Spleen (tissue), 11 donors: ENCODE data around the gene LINGO1. TPM values are rescaled to one million over a fixed set of nuclear protein-coding genes. Genes with fewer than 3 reads are reported as not detected.

Experiments used
- DNase-seq: peaks from one replicate; pipeline ENCODE4 v3.0.0-alpha.2; 2020
- H3K27ac ChIP-seq, 8 donors: fragments of 200-600 bp; sonication (generic) in 7 of 8; 1 replicate in 4 of 8; 2 replicates in 4 of 8; pipeline versions ENCODE4 v1.5.0 to v1.8.0; 2016 to 2021; ENCODE audit warnings: inconsistent platforms in 4 of 8, mild to moderate bottlenecking in 4 of 8, moderate library complexity in 1 of 8
- H3K27me3 ChIP-seq, 7 donors: fragments of 200-600 bp; sonication (generic) in 6 of 7; replicated peaks in 1 of 7; 1 replicate in 4 of 7; 2 replicates in 3 of 7; pipeline versions ENCODE4 v1.5.0 to v1.8.0; 2016 to 2021; ENCODE audit warnings: inconsistent platforms in 3 of 7, mild to moderate bottlenecking in 1 of 7
- H3K36me3 ChIP-seq, 6 donors: fragments of 200-600 bp; sonication (generic) in 5 of 6; 1 replicate in 4 of 6; 2 replicates in 2 of 6; pipeline versions ENCODE4 v1.5.0 to v1.8.0; 2016 to 2021; ENCODE audit warnings: inconsistent platforms in 2 of 6
- H3K4me1 ChIP-seq, 6 donors: fragments of 200-600 bp; sonication (generic) in 5 of 6; 1 replicate in 3 of 6; 2 replicates in 3 of 6; pipeline versions ENCODE4 v1.5.0 to v1.8.0; 2016 to 2021; ENCODE audit warnings: inconsistent platforms in 3 of 6
- H3K4me3 ChIP-seq, 8 donors: fragments of 200-600 bp; sonication (generic) in 7 of 8; 1 replicate in 4 of 8; 2 replicates in 4 of 8; pipeline versions ENCODE4 v1.5.0 to v1.8.0; 2016 to 2021; ENCODE audit warnings: inconsistent platforms in 4 of 8, mild to moderate bottlenecking in 4 of 8, moderate library complexity in 2 of 8
- H3K9me3 ChIP-seq, 8 donors: fragments of 200-600 bp; sonication (generic) in 7 of 8; 1 replicate in 4 of 8; 2 replicates in 4 of 8; pipeline versions ENCODE4 v1.5.0 to v1.8.0; 2016 to 2021; ENCODE audit warnings: inconsistent platforms in 4 of 8
- POLR2A ChIP-seq, 3 donors: fragments of 450-650 bp; IDR thresholded peaks; one replicate each; pipeline ENCODE4 v1.5.1; 2017; ENCODE audit warnings: antibody characterized with exemption in 3 of 3, mild to moderate bottlenecking in 1 of 3
- POLR2AphosphoS5 ChIP-seq, 3 donors: sonication (generic); formaldehyde crosslinking; IDR thresholded peaks; one replicate each; pipeline ENCODE4 v1.5.1; 2017; ENCODE audit warnings: antibody characterized with exemption in 3 of 3
- WGBS, 5 donors: extraction: QIAGEN DNeasy Blood & Tissue Kit in 3 of 5; methylation state at CpG; one replicate each; pipeline versions ENCODE4 v1.1.5 to v1.1.7; 2013 to 2018; 5-methylcytosine and 5-hydroxymethylcytosine counted together
- intact Hi-C: fragments of 100-400 bp; cut with DNase I; formaldehyde crosslinking; loops from one replicate; pipeline ENCODE4 v1.15.0; 2023; ENCODE audit warnings: low total_unique reads
- polyA plus RNA-seq, 3 donors: library from polyadenylated mRNA; stranded (reverse); fragments of 200-250 nt; gene quantifications; one replicate each; pipeline ENCODE4 v1.2.1, GENCODE V29; 2013
- total RNA-seq, 7 donors: library from RNA; depleted of rRNA in 3 of 7; stranded (reverse); fragments of >200 nt in 3 of 7; fragmentation: NEBNext Ultra II Directional in 4 of 7; extraction: Animal tissue kit (Norgen Biotek cat#: 25700) in 4 of 7; gene quantifications; one replicate each; pipeline versions ENCODE4 v1.1.0 to v1.2.1, GENCODE V29; 2016 to 2021
- TF ChIP-seq, protein P1 (sequence below), 11 experiments: fragments of 200-600 bp in 7 of 11; fragments of 450-650 bp in 4 of 11; sonication (generic) in 4 of 11; IDR thresholded peaks in 8 of 11; conservative IDR thresholded peaks in 3 of 11; 1 replicate in 7 of 11; 2 replicates in 4 of 11; pipeline versions ENCODE4 v1.4.0 to v1.8.0; 2016 to 2021; ENCODE audit warnings: antibody characterized with exemption in 11 of 11, inconsistent platforms in 4 of 11, mild to moderate bottlenecking in 1 of 11
- donor health status: healthy with polysubstance abuse.
- donor health status: DM: no; HTN: no; CAD: no; lungs with moderate emphysema.
- donor health status: DM: no; HTN: no; CAD: no.
- donor health status: Bipolar disorder and iron deficiency.
- donor health status: healthy.
- donor health status: DM: no; HTN: no; CAD: no.
- donor health status: DM: yes; HTN: yes; CAD: no.

LINGO1 gene
- total and polyA plus RNA-seq, 10 donors, result 0.46 to 7.3 (median 2.7) TPM

DNA sequence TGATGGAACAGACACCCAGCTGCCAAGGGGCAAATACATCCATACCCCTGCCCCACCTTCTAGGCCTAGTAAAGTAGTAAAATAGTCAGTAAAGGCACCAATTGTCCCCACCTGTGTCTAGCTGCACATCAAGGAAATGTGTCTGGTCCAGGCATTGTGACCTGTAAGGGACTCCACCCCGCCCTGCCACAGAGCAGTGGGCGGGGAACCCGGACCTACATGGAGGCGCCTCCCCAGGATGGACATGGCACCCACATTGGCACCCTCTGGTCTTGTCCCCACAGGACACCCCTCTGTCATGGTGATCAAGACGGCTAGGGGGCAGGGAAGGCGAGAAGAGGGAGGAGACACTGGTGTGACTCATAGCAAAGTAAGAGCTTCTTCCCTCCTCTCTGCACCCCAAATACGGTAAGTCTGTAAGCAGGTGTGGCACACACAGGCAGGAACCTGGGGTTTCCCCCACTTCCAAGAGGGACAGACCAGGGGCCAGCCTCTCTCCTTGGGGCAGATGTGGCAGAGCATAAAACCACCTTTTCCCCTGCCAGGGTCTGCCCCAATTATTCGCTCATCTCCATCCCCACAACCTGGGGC is 13.5 kb upstream of the LINGO1 start:
- TF ChIP-seq POLR2AphosphoS5 (IDR thresholded peaks at IDR 0.05) (no peak), POLR2A (IDR thresholded peaks at IDR 0.05) (no peak)
- intact Hi-C loops, result no loop called here
- WGBS, 5 donors, result 76 to 90% (median 81%) methylated on average over 8 of the region's 8 CpGs

GRCh38 chr15:77645602-77646001 is 12.9 kb upstream of the LINGO1 start:
- Histone ChIP-seq H3K4me3 (no peak overlapping the region), H3K9me3 (no peaks in the 10 kb centered on the region), H3K27ac (no peak overlapping the region), H3K36me3 (no peaks in the 10 kb centered on the region), H3K27me3 (peaks cover 0 to 15% (median 0%) of the 10 kb centered on the region in 7 donors), H3K4me1 (no peaks in the 10 kb centered on the region)
- no peak for DNase-seq
- intact Hi-C loops, result no loop called here
- WGBS, 5 donors, result 76 to 97% (median 87%) methylated on average over 8 of the region's 8 CpGs
- no peak for TF ChIP-seq POLR2A (IDR thresholded peaks at IDR 0.05)
- TF ChIP-seq POLR2AphosphoS5 (IDR thresholded peaks at IDR 0.05), result no peak
- TF ChIP-seq, protein P1, sequence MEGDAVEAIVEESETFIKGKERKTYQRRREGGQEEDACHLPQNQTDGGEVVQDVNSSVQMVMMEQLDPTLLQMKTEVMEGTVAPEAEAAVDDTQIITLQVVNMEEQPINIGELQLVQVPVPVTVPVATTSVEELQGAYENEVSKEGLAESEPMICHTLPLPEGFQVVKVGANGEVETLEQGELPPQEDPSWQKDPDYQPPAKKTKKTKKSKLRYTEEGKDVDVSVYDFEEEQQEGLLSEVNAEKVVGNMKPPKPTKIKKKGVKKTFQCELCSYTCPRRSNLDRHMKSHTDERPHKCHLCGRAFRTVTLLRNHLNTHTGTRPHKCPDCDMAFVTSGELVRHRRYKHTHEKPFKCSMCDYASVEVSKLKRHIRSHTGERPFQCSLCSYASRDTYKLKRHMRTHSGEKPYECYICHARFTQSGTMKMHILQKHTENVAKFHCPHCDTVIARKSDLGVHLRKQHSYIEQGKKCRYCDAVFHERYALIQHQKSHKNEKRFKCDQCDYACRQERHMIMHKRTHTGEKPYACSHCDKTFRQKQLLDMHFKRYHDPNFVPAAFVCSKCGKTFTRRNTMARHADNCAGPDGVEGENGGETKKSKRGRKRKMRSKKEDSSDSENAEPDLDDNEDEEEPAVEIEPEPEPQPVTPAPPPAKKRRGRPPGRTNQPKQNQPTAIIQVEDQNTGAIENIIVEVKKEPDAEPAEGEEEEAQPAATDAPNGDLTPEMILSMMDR (IDR thresholded peaks at IDR 0.05 in 8 of 11, conservative IDR thresholded peaks at IDR 0.05 in 3 of 11), result no peak

More for the DNA sequence above, 13.5 kb upstream of the LINGO1 start:
- H3K36me3 ChIP-seq, result no peaks in the 10 kb centered on the region
- peaks cover 0 to 15% (median 0%) of the 10 kb centered on the region in 7 donors for H3K27me3 ChIP-seq
- H3K9me3 ChIP-seq, result no peaks in the 10 kb centered on the region
- DNase-seq, result no peak
- H3K4me3 ChIP-seq, result no peak overlapping the region
- no peaks in the 10 kb centered on the region for H3K4me1 ChIP-seq
- no peak overlapping the region for H3K27ac ChIP-seq

GRCh38 chr15:77644543-77645247 is 12.0 kb upstream of the LINGO1 start:
- no peak for DNase-seq
- H3K27me3 ChIP-seq, result peaks cover 0 to 15% (median 0%) of the 10 kb centered on the region in 7 donors
- WGBS, 5 donors, result 77 to 89% (median 81%) methylated on average over 13 to 14 of the region's 14 CpGs
- H3K36me3 ChIP-seq, result no peaks in the 10 kb centered on the region
- no peaks in the 10 kb centered on the region for H3K9me3 ChIP-seq
- no peak overlapping the region for H3K4me3 ChIP-seq
- intact Hi-C loops, result no loop called here
- no peak overlapping the region for H3K27ac ChIP-seq
- H3K4me1 ChIP-seq, result no peaks in the 10 kb centered on the region
- TF ChIP-seq POLR2AphosphoS5 (IDR thresholded peaks at IDR 0.05) (no peak), POLR2A (IDR thresholded peaks at IDR 0.05) (no peak)
- TF ChIP-seq, protein P1 (IDR thresholded peaks at IDR 0.05 in 8 of 11, conservative IDR thresholded peaks at IDR 0.05 in 3 of 11), result no peak

- no peaks in the 10 kb centered on the region for H3K9me3 ChIP-seq
- no peaks in the 10 kb centered on the region for H3K36me3 ChIP-seq
- H3K27ac ChIP-seq, result no peak overlapping the region
- WGBS, 5 donors, result 86 to 91% (median 89%) methylated on average over 11 of the region's 11 CpGs
- no peak for DNase-seq
- no peak overlapping the region for H3K4me3 ChIP-seq
- TF ChIP-seq, protein P1 (IDR thresholded peaks at IDR 0.05 in 8 of 11, conservative IDR thresholded peaks at IDR 0.05 in 3 of 11), result no peak
- no peak for TF ChIP-seq POLR2A (IDR thresholded peaks at IDR 0.05)
- TF ChIP-seq POLR2AphosphoS5 (IDR thresholded peaks at IDR 0.05), result no peak
- H3K4me1 ChIP-seq, result no peaks in the 10 kb centered on the region
- H3K27me3 ChIP-seq, result peaks cover 0 to 16% (median 0%) of the 10 kb centered on the region in 7 donors
- intact Hi-C loops, result no loop called here
Measured at GRCh38 chr15:77643764-77644163, 11.1 kb upstream of the LINGO1 start.
